ENCODE measurements around the gene SOBP.

SOBP gene

GRCh38 chr6:107661291-107661690, 171.4 kb downstream of the SOBP start:
- TF ChIP-seq, protein P1, sequence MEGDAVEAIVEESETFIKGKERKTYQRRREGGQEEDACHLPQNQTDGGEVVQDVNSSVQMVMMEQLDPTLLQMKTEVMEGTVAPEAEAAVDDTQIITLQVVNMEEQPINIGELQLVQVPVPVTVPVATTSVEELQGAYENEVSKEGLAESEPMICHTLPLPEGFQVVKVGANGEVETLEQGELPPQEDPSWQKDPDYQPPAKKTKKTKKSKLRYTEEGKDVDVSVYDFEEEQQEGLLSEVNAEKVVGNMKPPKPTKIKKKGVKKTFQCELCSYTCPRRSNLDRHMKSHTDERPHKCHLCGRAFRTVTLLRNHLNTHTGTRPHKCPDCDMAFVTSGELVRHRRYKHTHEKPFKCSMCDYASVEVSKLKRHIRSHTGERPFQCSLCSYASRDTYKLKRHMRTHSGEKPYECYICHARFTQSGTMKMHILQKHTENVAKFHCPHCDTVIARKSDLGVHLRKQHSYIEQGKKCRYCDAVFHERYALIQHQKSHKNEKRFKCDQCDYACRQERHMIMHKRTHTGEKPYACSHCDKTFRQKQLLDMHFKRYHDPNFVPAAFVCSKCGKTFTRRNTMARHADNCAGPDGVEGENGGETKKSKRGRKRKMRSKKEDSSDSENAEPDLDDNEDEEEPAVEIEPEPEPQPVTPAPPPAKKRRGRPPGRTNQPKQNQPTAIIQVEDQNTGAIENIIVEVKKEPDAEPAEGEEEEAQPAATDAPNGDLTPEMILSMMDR (IDR thresholded peaks at IDR 0.05; ENCODE audit: extremely low read depth, missing control alignments), result no peak
- DNase-seq (ENCODE audit: low spot score), result no peak

- no peak for DNase-seq (ENCODE audit: low spot score)
- TF ChIP-seq, protein P1 (IDR thresholded peaks at IDR 0.05; ENCODE audit: extremely low read depth, missing control alignments), result no peak
Observed at GRCh38 chr6:107662333-107662732, 172.4 kb downstream of the SOBP start.

- TF ChIP-seq, protein P1 (IDR thresholded peaks at IDR 0.05; ENCODE audit: extremely low read depth, missing control alignments), result no peak
- DNase-seq (ENCODE audit: low spot score), result no peak
Observed at GRCh38 chr6:107663308-107663707, 173.4 kb downstream of the SOBP start.

- TF ChIP-seq, protein P1 (IDR thresholded peaks at IDR 0.05; ENCODE audit: extremely low read depth, missing control alignments), result no peak
- no peak for DNase-seq (ENCODE audit: low spot score)
Observed at GRCh38 chr6:107665382-107665781, 175.5 kb downstream of the SOBP start.

GRCh38 chr6:107666084-107666980, 176.4 kb downstream of the SOBP start:
- DNase-seq (ENCODE audit: low spot score), result no peak
- TF ChIP-seq, protein P1 (IDR thresholded peaks at IDR 0.05; ENCODE audit: extremely low read depth, missing control alignments), result no peak

- TF ChIP-seq, protein P1 (IDR thresholded peaks at IDR 0.05; ENCODE audit: extremely low read depth, missing control alignments), result no peak
- DNase-seq (ENCODE audit: low spot score), result no peak
Observed at GRCh38 chr6:107666981-107667601, 177.2 kb downstream of the SOBP start.

- TF ChIP-seq, protein P1 (IDR thresholded peaks at IDR 0.05; ENCODE audit: extremely low read depth, missing control alignments), result no peak
- DNase-seq (ENCODE audit: low spot score), result no peak
Observed at GRCh38 chr6:107667790-107668189, 177.9 kb downstream of the SOBP start.

All from GM20000 (cell line).